GM18909 (cell line): ENCODE measurements around the gene CYP4A22.
A peak's percentile ranks its signal among the peaks of the same experiment; 100 is the strongest.
"Not testable (repeated sequence)": the region's sequence is repeated elsewhere in the genome, so short reads cannot be mapped to it uniquely, and the experiment has no call there.

ENCODE experiments used
- ATAC-seq: cut with Tn5 transposase; IDR thresholded peaks from one replicate; pipeline ENCODE4 v1.9.1; 2021; ENCODE audit warnings: mild to moderate bottlenecking; ENCODE audit not compliant: unreplicated experiment, poor library complexity

Gene CYP4A22

DNA sequence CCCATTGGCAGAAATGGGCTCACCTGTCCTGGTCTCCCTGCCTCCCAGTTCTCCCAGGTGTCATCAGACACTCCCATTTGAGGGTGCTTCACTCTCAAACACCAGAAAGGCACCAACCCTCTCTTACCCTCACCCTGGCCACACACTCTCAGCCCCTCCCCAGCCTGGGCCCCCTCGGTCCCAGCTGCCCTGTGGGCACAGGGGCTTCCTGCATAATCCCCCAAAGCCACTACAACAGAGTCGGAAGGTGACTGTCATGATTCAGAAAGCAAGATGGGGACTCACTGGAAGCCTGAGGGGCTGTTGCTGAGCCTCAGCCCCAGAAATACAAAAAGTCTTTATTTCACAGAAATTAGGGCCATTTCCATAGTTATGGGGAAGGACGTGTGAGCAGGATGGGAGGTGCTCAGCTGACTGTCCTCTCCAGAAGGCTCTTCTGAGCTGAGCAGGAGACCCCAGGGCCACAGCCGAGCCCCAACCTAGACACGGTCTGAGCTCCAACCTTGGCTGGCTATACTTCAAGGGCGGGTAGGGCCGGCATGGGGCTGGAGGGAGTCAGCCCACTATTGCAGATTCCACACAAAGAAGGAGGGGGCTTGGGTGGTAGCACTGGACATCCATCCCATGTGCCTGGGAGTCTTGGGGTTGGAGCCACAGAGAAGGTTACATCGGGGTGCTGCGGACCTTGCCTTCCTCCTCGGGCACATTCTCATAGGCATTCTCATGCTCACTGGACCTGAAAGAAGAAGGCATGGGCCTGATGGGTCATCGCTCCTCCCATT is 46.3 kb downstream of the CYP4A22 start:
- ATAC-seq: no peak

DNA sequence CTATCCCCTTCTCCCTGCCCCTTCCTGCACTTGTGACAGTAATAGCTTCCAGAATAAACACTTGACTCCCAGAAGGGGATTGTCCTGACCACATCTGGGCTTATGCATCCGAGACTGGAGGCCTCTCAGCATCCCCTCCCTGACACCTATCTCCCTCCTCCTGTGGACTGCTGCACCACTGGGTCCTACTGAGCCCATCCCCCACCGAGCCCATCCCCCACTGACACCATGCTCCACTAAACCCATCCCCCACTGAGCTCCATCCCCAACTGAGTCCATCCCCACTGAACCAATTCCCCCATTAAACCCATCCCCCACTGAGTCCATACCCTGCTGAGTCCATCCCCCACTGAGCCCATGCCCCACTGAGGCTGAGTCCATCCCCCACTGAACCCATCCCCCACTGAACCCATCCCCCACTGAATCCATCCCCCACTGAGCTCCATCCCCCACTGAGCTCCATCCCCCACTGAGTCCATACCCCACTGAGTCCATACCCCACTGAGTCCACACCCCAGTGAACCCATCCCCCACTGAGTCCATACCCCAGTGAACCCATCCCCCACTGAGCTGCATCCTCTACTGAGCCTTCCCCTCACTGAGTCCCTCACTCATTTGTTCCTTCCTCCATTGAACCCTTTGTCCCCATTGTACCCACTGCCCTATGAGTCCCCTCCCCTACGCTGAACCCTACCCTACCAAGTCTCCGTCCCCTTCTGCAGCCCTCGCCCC is 47.0 kb downstream of the CYP4A22 start:
- ATAC-seq: no peak

DNA sequence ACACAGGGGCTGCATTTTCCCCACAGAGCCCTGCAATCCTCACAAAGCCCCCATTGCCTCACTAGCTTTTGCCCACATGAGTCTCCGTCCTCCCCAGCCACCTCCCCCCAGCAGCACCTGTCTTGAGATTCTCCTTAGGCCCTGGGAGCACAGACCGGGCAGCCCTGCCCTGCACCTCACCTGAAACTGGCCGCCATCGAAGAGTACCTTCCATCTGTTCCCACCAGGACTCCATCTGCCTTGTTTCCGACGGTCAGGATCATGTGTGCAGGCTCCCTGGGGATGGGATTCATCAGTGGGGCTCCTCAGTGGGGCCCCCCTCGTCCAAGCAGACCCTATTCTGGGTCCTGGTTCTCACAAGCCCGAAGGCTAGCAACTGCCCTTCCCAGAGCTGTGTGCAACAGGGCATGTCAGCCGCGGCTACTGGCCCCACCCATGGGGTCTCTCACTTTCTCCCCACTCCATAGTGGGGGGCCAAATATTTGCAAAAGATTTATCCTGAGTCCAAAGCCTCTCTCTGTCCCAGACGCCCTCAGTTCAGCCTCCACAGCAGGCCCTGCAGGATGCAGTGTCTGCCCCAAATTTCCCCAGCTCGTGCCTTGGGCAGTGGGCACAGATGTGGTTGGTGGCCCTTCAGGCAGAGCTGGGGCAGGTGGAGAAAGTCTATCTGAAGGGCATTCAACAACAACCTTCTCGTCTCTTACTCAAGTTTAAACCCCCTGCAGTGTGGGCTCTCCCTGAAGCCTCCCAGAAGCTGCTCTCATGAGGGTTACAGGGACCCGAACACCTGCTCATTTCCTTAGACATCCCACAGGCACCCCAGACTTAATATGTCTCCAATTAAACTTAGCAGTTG is 47.8 kb downstream of the CYP4A22 start:
- no peak for ATAC-seq

DNA sequence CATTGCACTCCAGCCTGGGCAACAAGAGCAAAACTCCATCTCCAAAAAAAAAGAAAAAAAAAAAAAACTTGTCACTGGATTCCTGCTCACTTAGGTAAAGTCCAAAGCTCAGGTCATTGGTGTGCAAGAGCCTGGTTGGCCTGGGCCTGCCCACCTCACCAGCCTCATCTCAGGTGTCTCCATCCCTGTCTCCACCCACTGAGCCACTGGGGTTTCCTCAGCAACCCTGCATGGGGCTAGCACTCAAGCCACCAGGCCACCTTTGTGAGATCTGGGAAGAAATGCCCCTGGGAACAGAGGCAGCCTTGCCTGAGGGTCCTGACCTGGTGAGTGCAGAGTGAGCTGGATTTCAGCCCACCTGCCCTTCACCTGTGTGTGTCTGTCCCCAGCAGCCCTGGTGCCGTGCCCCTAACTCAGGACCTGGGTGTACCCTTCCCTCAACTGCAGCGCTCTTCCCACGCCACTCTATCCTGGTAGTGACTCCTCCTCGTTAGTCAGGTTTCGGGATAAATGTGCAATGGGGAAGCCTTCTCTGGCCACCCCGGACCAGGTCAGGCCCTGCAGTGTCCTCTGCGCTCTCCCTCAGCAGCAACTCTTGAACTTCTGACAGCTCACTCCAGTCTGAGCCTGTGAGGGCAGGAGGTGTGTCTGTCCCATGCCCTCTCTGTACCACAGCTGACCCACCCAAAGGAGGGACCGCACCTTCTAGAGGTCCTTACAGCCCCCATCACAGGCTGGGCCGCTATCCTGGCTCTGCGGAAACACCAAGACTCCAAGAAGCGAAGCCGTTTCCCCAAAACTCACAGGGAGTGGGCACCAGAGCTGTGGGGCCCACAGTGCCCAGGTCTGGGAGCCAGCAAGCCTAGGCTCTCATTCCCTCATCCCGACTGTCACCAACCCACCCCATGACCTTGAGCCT is 49.3 kb downstream of the CYP4A22 start:
- ATAC-seq: no peak

DNA sequence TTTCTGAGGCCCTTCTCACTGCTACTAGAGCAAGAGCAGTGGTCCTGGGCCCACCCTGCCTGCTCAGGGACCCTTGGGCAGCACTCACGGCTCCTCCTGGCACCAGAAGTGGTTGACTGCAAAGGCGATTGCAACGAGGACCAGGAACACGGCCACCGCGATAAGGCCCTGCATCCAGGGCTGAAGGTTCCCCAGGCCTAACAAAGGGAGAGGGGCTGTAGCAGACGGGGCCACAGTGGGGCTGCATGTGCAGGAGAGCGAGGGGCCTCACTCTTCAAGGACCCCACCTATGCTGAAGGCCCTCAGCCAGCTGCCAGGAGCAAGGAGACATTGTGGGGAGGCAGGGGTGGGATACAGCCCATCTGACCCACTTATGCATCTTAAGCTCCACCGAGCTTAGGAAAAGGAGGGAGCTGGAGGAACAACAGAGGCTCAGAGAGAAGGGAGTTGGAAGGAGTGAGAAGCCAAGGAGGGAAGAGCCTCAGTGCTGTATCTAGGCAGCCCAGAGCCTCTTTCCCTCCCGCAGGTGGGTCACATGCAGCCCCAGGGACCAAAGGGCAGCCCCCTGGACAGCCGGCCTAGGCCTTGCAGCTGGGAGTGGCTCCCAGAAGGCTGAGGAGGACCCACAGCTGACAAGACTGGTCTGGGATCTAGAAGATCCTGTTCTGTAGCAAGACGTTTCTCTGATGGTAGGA is 50.1 kb downstream of the CYP4A22 start:
- ATAC-seq: no peak

DNA sequence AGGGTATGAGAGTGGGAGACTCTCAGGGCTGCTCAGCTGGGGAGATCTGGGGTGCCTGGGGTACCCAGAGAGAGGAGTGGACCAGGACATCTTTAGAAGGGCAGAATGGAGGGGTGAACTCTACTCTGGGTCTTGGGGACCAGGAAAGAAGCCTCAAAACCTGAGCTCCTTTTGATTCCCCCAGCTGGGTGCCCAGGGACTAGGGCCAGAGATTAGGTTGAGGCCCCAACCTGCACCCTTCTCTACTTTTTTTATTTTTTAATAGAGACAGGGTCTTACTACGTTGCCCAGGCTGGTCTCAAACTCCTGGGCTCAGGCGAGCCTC is 50.6 kb downstream of the CYP4A22 start:
- ATAC-seq: no peak

DNA sequence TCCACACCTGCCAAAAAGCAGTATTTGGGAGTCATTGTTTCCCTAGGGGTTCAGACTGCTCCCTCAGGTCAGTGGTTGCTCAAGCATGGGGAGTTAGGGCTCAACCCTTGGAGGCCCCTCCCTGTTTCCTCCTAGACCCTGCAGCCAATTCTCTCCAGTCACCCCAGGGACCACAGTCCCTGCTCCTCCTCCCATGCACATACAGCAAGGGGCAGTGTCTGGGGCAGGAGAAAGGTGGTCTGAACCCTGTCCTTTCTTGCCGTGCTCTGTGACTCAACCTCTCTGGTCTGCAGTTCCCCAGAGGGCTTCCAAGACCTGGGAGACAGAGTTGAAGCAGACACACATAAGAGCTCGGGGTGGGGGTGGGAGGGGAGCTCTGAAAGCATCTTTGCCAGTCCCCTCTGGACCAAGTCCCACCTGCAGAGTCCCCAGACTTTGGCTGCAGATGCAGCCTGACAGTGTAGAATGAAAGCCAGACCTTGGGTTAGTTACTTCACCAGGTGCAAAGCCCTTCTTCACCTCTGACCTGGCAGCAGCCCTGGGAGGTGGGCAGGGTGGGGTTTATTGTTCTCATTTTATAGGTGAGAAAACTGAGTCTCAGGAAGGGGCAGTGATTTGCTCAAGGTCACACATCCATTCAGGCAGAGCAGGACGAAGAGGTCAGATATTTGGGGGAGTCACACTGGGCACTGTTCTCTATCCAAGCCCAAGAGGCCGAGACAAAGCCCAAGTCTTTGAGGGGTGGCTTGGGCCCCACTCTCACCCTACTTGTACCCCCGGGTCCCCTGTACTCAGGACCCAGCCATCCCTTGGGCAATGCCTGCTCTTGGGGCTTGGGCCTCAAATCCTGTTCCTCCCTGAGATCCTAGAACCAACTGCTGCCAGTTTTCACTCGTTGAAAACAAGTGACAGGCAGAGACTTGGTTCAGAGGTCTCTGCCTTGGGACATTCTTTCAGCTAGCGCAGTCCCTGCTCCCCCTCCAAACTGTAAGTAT is 51.8 kb downstream of the CYP4A22 start:
- no peak for ATAC-seq

DNA sequence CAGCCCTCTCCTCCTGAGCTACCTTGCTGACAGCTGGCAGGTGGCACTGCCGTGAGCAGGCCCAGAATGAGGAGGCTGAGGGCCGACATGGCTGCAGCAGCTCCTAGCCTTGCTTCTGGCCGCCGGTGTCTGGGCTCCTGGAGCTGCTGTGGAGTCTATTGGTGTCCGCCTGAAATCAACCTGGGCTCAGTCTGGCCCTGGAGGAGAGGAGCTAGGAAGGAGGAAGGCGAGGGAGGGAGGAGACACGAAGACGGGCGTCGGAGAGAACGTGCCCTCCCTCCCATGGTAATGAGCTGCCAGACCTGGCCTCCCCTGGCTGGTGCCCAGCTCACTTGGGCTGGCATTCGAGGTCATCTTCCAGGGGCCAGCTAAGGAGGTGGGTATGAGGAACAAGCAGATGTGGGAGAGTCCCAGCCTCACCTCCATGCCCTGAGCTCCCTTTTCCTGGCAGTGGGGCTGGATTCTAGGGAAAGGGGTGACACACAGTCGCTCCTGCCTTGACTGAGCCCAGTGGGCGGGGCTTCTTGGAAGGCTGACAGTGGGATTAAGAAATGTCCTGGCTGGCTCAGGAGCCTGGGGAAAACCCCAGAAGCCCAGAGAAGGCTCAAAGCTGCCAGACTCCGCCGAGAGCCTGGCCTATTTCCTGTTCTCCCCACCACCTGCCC is 52.7 kb downstream of the CYP4A22 start, which contains the start of gene PDZK1IP1:
PDZK1IP1 (minus strand) TSS at position 193 of the 665 bp plus-strand sequence; CDS start at position 89, 104 bp downstream.
- ATAC-seq: no peak

DNA sequence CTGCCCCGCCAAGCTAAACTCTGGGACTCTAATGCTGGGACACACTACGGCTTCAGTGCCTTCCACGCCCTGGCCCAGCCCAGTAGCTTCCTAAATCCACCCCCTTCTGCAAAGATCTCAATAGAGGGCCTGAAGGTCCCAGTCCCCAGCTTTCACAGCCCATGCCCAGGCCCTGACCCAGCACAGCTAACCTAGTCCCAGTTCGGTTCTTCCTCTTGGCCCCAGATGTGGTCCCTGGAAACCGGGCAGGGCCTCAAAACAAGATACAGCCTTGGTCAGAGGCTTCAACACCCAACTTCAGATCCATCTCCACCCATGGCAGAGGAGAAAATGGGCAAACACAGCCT is 53.2 kb downstream of the CYP4A22 start:
- no peak for ATAC-seq

DNA sequence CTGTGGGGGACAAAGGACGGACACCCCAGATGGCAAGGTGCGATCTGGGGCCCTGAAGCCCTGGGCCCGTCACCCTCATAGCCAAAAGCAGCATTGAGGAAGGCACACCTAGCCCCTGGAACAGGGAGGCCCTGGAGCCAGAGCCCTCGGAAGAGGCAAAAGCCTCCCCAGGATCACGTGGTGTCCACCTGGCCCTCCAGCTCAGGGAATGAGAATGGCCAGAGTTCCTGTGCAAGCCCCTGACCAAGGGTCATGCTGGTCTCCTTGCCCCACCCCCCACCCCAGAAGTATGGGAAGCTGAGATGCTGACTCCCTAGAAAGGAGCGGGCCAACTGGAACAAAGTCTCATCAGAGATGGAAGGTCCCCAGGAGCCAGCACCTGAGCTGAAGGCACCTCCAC is 53.6 kb downstream of the CYP4A22 start:
- ATAC-seq: no peak

DNA sequence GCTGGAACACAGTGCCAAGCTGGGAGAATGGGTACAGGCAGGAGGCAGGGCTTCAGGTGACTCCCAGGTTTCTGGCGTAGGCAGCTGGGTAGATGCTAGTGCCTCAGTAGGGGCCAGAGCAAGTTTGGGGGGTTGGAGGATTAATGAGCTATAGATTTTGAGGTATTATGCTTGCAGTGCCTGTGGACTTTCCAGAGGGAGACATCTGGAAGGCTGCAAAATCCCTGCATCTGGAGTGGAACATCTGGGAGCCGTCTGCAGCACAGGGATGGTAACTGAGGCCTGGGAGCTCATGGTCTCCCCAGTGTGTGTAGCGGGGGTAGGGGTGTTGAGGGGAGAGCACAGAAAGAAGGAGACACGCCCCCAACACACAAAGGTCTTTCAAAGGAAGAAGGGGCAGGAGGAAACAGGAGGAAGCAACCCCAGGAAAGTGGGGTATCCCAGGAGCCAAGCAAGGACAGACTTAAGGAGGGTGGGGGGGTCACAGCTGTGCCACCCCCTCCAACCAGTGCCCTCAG is 54.8 kb downstream of the CYP4A22 start:
- no peak for ATAC-seq

DNA sequence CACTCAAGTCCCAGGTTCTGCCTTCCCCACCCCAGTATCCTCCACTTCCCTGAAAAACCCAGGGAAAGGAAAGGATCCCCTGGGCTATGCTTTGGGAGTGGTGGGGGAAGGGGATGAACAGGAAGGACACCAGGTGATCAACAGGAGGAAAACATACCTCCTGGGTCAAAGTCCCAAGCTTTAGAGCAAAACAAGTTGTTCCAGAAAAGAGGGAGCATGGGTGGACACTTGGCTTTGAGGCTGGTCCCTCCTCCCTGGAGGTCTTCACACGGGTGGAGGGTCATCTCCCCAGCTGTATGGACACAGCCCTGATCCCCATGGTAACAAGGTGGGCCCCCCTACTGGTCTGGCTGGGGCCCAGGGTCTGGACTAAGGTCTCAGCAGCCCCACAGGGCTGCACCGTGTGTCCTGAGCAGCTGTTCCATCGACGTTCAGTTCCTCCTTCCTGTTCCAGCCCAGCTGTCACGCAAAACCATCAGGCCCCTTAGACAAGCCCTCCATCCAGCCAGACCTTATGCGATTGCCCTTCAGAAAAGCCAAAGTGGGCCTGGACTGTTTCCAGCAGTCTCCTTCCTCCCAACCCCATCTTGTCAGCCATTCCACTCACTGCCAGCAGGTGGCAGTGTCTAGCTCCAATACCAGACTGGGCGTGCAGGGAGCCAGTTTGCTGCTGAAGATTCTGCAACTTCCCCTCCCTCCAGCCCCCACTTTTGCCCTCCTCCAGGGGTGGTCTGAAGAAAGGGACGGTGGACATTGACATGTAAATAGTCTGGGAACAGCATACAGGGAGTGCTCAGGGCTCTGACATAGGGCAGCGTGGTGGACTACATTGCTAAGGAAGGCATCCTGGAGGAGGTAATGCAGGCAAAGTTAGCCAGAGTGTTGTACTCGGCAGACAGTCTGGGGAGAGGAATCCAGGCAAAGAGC is 55.5 kb downstream of the CYP4A22 start:
- ATAC-seq: peak; percentile 75

DNA sequence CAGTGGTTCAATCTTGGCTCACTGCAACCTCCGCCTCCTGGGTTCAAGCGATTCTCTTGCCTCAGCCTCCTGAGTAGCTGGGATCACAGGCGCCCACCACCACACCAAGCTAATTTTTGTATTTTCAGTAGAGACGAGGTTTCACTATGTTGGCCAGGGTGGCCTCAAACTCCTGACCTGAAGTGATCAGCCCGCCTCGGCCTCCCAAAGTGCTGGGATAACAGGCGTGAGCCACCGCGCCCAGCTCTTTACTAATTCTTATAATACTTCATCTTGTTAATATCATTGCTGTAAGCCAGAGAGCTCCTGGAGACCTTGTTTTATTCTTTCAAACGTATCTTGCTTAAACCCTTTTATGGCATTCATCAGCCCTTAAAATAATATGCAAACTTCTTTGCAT is 56.3 kb downstream of the CYP4A22 start:
- ATAC-seq: not testable (repeated sequence)

DNA sequence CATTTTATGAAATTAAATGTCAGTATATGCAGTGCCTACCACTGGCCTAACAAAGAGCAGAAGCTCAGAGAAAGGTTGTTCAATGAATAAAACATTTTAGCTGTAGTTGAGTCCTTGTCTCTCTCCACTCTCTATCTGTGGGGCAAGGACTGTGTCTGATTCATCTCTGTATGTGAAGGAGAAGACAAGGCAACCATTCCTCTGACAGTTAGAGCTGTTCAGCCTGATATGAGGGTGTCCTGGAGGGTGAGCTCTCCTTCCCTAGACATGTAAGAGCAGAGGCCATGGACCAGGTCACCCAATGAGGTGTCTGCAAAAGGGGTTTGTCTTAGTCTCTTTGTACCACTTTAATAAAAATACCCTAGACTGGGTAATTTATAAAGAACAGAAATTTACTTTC is 57.1 kb downstream of the CYP4A22 start:
- no peak for ATAC-seq

DNA sequence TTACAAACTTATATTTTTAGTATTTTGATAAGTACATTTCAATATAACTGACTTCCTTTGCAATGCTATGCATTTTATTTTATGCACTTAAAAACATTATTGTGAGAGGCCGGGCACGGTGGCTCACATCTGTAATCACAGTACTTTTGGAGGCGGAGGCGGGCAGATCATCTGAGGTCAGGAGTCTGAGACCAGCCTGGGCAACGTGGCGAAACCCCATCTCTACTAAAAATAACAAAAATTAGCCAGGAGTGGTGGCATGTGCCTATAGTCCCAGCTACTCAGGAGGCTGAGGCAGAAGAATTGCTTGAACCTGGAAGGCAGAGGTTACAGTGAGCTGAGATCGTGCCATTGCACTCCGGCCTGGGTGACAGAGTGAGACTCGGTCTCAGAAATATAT is 58.7 kb downstream of the CYP4A22 start:
- ATAC-seq: not testable (repeated sequence)

DNA sequence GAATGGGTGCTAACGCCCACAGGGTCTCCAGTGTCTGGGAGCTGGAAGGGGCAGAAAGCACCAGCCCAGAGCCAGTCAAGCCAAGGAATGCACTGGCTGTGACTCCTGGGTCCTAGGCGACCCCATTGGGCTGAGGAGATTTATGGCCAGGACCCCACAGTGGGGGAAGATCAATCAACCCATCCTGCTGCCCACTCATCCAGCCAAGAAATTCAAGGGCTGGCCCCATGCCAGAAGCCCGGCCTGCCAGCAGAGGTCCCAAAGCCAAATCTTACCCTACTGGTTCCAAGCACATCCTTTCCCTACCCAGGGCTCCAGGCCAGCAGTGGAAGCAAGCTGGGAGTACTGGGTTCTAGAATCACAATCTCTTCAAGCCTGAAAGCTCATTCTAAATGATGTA is 59.4 kb downstream of the CYP4A22 start:
- ATAC-seq: no peak
